ENCODE data around the gene BCL6. TPM values are rescaled to one million over a fixed set of nuclear protein-coding genes. Genes with fewer than 3 reads are reported as not detected.

The BCL6 gene
- total RNA-seq, 4 donors from 2014 or later: 223 to 363 (median 292) TPM

DNA sequence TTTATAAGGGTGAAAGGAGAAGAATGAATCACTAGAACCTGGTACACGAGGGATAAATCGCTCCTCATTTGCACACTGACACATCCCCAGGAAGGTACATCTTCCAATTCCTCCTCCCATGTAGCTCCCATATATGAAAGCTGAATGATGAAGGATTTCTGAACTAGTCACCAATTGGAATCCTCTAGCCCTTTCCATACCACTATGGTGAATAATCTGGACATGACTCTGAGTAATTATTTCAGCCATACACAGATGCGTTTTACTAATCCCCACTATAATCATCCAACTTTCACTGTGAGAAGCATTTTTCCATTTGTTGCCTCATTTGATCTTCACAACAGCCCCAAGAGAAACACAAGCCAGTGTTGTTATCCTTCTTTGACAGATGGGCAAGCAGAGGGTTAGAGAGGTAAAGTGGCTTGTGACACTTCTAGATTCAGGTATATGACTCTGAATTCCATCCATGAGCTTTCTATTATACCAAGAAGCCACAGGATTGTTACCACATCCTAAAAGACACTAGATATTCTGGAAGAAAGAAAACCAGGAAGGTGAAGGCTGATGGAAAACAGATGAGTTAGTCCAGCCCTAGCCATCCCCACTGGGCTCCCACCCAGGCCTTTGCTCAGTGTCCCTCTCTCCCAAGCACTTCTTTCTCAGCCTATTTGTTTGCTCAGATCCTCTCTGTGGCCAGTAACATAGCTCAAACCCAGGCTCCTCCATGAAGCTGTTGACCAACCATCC, 22.2 kb upstream of the BCL6 start:
- intact Hi-C loops (cut with DNase I; ENCODE audit: low total_unique reads): no loop called here
- H3K27me3 ChIP-seq: no peaks in the 10 kb centered on the region
- no peak overlapping the region for H3K4me3 ChIP-seq
- no peak for TF ChIP-seq POLR2A (IDR thresholded peaks at IDR 0.05)
- TF ChIP-seq, protein P1, sequence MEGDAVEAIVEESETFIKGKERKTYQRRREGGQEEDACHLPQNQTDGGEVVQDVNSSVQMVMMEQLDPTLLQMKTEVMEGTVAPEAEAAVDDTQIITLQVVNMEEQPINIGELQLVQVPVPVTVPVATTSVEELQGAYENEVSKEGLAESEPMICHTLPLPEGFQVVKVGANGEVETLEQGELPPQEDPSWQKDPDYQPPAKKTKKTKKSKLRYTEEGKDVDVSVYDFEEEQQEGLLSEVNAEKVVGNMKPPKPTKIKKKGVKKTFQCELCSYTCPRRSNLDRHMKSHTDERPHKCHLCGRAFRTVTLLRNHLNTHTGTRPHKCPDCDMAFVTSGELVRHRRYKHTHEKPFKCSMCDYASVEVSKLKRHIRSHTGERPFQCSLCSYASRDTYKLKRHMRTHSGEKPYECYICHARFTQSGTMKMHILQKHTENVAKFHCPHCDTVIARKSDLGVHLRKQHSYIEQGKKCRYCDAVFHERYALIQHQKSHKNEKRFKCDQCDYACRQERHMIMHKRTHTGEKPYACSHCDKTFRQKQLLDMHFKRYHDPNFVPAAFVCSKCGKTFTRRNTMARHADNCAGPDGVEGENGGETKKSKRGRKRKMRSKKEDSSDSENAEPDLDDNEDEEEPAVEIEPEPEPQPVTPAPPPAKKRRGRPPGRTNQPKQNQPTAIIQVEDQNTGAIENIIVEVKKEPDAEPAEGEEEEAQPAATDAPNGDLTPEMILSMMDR (IDR thresholded peaks at IDR 0.05 in 4 of 5, conservative IDR thresholded peaks at IDR 0.05 in 1 of 5): no peak
- H3K36me3 ChIP-seq: no peaks in the 10 kb centered on the region
- in situ Hi-C loops (cut with MboI; ENCODE audit: low sequenced_read_pairs in 4 of 4): no loop called here
- DNase-seq (no peak), ATAC-seq (no peak)
- no peak overlapping the region for H3K27ac ChIP-seq
- H3K4me1 ChIP-seq: peaks cover 3 to 5% of the 10 kb centered on the region in 2 donors
- H3K9me3 ChIP-seq: no peaks in the 10 kb centered on the region

DNA sequence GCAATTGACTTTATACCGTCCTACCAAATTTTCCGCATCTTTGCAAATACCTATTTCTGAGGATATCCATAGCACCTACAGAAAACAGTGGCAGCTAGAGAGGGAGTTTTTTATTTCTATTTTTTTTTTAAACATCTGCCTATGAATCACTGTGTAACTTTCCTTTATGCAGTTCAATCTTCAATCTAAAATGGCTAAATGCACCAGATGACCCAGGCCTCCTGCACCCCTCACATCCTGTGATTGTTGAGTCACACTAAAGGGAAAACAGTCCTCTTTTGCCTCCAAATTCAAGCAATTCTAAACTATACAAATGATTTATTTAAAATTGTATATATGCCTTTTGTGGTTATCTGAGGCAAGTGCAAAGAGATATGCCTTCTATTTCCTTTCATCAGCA, 20.1 kb upstream of the BCL6 start:
- Histone ChIP-seq H3K27me3 (no peaks in the 10 kb centered on the region), H3K36me3 (no peaks in the 10 kb centered on the region), H3K9me3 (no peaks in the 10 kb centered on the region), H3K4me3 (no peak overlapping the region), H3K4me1 (peaks cover 3 to 5% of the 10 kb centered on the region in 2 donors), H3K27ac (no peak overlapping the region)
- intact Hi-C loops (cut with DNase I; ENCODE audit: low total_unique reads): no loop called here
- in situ Hi-C loops (cut with MboI; ENCODE audit: low sequenced_read_pairs in 4 of 4): no loop called here
- TF ChIP-seq, protein P1 (IDR thresholded peaks at IDR 0.05 in 4 of 5, conservative IDR thresholded peaks at IDR 0.05 in 1 of 5): no peak
- no peak for TF ChIP-seq POLR2A (IDR thresholded peaks at IDR 0.05)
- DNase-seq (no peak), ATAC-seq (no peak)

DNA sequence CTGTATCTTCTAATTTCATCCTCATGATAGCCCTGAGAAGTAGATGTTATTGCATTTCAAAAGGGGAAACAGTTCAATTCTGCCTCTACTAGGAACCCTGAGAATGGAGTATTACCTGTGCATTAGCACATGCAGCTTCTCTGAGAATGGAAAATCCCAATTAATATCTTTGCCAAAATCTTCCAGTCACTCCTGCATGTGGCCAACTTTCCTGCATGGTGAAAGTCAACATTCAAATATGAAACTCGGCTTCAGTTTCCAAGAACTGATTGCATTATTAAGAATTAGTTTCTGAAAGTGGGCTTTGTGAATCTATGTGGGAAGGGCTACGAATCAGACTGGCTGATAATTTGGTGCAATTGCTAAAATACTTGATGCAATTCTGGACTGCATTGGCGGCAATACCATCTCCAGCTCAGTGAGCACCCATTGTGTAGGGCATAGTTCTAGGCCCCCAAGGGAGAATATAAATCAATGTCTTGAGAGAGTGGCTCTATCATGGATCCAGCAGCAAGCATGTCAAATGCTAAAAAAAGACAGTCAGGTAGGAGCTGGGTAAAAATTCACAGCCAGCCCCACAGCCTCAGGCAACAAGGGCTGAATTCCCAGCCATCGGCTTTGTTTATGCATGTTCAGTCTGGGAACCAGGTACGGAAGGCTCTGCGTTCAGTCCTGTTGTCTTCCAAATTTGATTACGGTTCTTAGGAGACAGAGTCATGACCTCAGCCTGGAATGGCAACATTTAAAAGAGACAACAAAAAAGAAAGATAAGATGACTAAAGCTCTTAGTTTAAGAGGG, 18.8 kb upstream of the BCL6 start:
- H3K27ac ChIP-seq: no peak overlapping the region

DNA sequence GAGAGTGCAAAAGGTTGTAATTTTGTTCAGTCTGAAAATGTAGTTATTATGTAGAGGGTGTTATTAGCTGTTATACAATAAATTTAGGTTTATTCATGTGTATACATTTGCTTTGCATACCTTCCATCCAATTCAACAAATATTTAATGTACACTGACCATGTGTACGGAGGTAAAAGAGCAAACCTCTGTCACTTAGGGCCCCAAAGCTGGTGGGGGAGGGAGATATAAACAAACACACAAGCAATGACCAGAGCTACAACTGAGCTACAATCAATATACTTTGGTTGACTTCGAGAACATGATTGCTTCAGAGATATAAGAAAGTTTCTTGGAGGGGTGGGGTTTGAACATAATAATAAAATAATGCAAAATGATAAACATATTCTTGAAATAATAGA, 17.5 kb upstream of the BCL6 start:
- intact Hi-C loops (cut with DNase I; ENCODE audit: low total_unique reads) (no loop called here), in situ Hi-C loops (cut with MboI; ENCODE audit: low sequenced_read_pairs in 4 of 4) (no loop called here)
- H3K4me1 ChIP-seq: peaks cover 3 to 5% of the 10 kb centered on the region in 2 donors
- TF ChIP-seq, protein P1 (IDR thresholded peaks at IDR 0.05 in 4 of 5, conservative IDR thresholded peaks at IDR 0.05 in 1 of 5): no peak
- no peak for TF ChIP-seq POLR2A (IDR thresholded peaks at IDR 0.05)
- DNase-seq (no peak), ATAC-seq (no peak)
- H3K27me3 ChIP-seq: no peaks in the 10 kb centered on the region
- H3K36me3 ChIP-seq: no peaks in the 10 kb centered on the region
- H3K4me3 ChIP-seq: no peak overlapping the region
- H3K9me3 ChIP-seq: no peaks in the 10 kb centered on the region
- H3K27ac ChIP-seq: no peak overlapping the region

More for the DNA sequence above, 18.8 kb upstream of the BCL6 start:
- intact Hi-C loops (cut with DNase I; ENCODE audit: low total_unique reads) (no loop called here), in situ Hi-C loops (cut with MboI; ENCODE audit: low sequenced_read_pairs in 4 of 4) (no loop called here)
- Histone ChIP-seq H3K27me3 (no peaks in the 10 kb centered on the region), H3K9me3 (no peaks in the 10 kb centered on the region), H3K36me3 (no peaks in the 10 kb centered on the region), H3K4me1 (peaks cover 3 to 5% of the 10 kb centered on the region in 2 donors), H3K4me3 (no peak overlapping the region)
- no peak for DNase-seq
- peak in 1 of 2 donors; percentile 41 for ATAC-seq
- TF ChIP-seq, protein P1 (IDR thresholded peaks at IDR 0.05 in 4 of 5, conservative IDR thresholded peaks at IDR 0.05 in 1 of 5): no peak
- TF ChIP-seq POLR2A (IDR thresholded peaks at IDR 0.05): no peak
